Loucy (cell line): ENCODE results near the gene SSH3.

Experiments
- H2AFZ ChIP-seq: fragments of 200-600 bp; sonication (generic); 2 replicates; pipeline ENCODE4 v1.6.0; 2016; ENCODE audit warnings: antibody characterized with exemption, mild to moderate bottlenecking, low read length, moderate library complexity
- H3F3A ChIP-seq: fragments of 200-600 bp; 2 replicates; pipeline ENCODE4 v1.6.0; 2016; ENCODE audit warnings: antibody characterized with exemption, low read depth, mild to moderate bottlenecking
- H3K27me3 ChIP-seq: fragments of 200-600 bp; sonication (generic); 2 replicates; pipeline ENCODE4 v1.6.1; 2014; ENCODE audit warnings: low read length, mild to moderate bottlenecking; ENCODE audit not compliant: insufficient read depth, poor library complexity, severe bottlenecking
- H3K36me3 ChIP-seq: fragments of 200-600 bp; sonication (generic); 2 replicates; pipeline ENCODE4 v1.6.1; 2016; ENCODE audit warnings: low read length; ENCODE audit not compliant: insufficient read depth
- H3K4me1 ChIP-seq: fragments of 200-600 bp; sonication (generic); 2 replicates; pipeline ENCODE4 v1.5.1; 2014; ENCODE audit warnings: low read length, mild to moderate bottlenecking; ENCODE audit not compliant: insufficient read depth, poor library complexity, severe bottlenecking
- H3K4me2 ChIP-seq: fragments of 200-600 bp; sonication (generic); 2 replicates; pipeline ENCODE4 v1.6.0; 2014; ENCODE audit warnings: antibody characterized with exemption, low read length, low read depth, mild to moderate bottlenecking; ENCODE audit not compliant: poor library complexity, severe bottlenecking
- H3K4me3 ChIP-seq: fragments of 200-600 bp; sonication (generic); 2 replicates; pipeline ENCODE4 v1.5.1; 2014; ENCODE audit warnings: low read length, mild to moderate bottlenecking, mixed read lengths; ENCODE audit not compliant: poor library complexity, severe bottlenecking
- H3K79me2 ChIP-seq: fragments of 200-600 bp; sonication (generic); 2 replicates; pipeline ENCODE4 v1.6.1; 2014; ENCODE audit warnings: low read length; ENCODE audit not compliant: insufficient read depth
- H3K9ac ChIP-seq: fragments of 200-600 bp; sonication (generic); 2 replicates; pipeline ENCODE4 v1.6.0; 2014; ENCODE audit warnings: mild to moderate bottlenecking, low read depth, low read length, moderate library complexity; ENCODE audit not compliant: poor library complexity, severe bottlenecking
- H3K9me2 ChIP-seq: fragments of 200-600 bp; sonication (generic); replicated peaks from 2 replicates; pipeline ENCODE4 v1.6.1; 2016; ENCODE audit warnings: low read depth, low read length, mixed read lengths
- H3K9me3 ChIP-seq: fragments of 200-600 bp; sonication (generic); 2 replicates; pipeline ENCODE4 v1.6.1; 2014; ENCODE audit warnings: mild to moderate bottlenecking, antibody characterized with exemption, low read length, low read depth; ENCODE audit not compliant: insufficient read depth
- H4K20me1 ChIP-seq: fragments of 200-600 bp; sonication (generic); 2 replicates; pipeline ENCODE4 v1.6.0; 2014; ENCODE audit warnings: antibody characterized with exemption, low read length, mild to moderate bottlenecking; ENCODE audit not compliant: insufficient read depth, poor library complexity, severe bottlenecking
- CTCF ChIP-seq: fragments of 200-600 bp; sonication (generic); conservative IDR thresholded peaks from 2 replicates; pipeline ENCODE4 v1.5.1; 2014; ENCODE audit warnings: mild to moderate bottlenecking, antibody characterized with exemption, low read length
- EZH2phosphoT487 ChIP-seq: fragments of 200-600 bp; IDR thresholded peaks from 2 replicates; pipeline ENCODE4 v1.6.1; 2018; ENCODE audit warnings: antibody characterized with exemption, mild to moderate bottlenecking, moderate library complexity, borderline replicate concordance

The SSH3 gene

DNA sequence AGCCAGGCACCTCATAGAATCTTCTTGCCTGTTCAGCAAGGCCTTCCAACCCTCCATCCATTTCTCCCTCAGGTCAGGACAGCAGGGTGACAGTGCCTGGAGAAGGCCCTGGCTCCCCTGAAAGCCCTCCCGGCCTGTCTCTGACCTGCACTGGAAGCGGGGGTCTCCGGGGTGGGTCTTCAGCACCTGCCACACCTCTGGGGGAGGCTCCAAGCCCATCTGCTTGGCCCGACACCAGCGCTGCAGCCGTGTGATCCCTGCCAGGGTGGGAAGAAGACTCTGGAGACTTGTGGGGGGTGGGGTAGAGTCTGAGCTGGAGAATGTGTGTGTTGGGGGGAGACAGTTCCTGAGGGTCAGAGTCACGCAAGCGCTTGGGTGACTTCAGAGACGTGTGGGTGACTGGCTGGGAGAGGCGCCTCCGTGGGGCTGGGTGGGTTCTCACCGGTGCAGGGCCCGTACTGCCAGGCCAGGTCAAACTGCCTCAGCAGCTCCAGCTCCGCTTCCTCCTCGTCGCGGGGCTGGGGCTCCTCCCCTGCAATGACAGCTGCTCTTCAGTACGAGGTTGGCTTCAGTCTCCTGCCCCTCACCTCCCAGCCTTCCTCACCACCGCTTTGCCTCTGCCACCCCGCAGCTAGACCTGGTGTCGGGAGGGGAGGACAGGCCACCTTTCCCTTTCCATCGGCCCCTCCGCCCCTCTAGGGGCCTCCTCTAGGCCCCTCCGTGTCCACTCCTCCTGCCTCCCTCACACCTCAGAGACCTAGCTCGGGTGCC, 49.4 kb downstream of the SSH3 start:
- H3K4me3 ChIP-seq: peak overlapping the region; percentile 78
- H3K4me2 ChIP-seq: peak overlapping the region; percentile 100
- no peaks in the 10 kb centered on the region for H3K9me2 ChIP-seq
- no peaks in the 10 kb centered on the region for H3K9me3 ChIP-seq
- no peaks in the 10 kb centered on the region for H3K36me3 ChIP-seq
- peak overlapping the region; percentile 86 for H2AFZ ChIP-seq
- peaks cover 9% of the 10 kb centered on the region; the same call in 1 of the 2 replicates for H3K79me2 ChIP-seq
- no peaks in the 10 kb centered on the region for H3F3A ChIP-seq
- H3K4me1 ChIP-seq: peaks cover 36% of the 10 kb centered on the region
- TF ChIP-seq CTCF (no peak), EZH2phosphoT487 (no peak)
- H4K20me1 ChIP-seq: no peaks in the 10 kb centered on the region
- peak overlapping the region; percentile 74 for H3K9ac ChIP-seq
- no peaks in the 10 kb centered on the region for H3K27me3 ChIP-seq

DNA sequence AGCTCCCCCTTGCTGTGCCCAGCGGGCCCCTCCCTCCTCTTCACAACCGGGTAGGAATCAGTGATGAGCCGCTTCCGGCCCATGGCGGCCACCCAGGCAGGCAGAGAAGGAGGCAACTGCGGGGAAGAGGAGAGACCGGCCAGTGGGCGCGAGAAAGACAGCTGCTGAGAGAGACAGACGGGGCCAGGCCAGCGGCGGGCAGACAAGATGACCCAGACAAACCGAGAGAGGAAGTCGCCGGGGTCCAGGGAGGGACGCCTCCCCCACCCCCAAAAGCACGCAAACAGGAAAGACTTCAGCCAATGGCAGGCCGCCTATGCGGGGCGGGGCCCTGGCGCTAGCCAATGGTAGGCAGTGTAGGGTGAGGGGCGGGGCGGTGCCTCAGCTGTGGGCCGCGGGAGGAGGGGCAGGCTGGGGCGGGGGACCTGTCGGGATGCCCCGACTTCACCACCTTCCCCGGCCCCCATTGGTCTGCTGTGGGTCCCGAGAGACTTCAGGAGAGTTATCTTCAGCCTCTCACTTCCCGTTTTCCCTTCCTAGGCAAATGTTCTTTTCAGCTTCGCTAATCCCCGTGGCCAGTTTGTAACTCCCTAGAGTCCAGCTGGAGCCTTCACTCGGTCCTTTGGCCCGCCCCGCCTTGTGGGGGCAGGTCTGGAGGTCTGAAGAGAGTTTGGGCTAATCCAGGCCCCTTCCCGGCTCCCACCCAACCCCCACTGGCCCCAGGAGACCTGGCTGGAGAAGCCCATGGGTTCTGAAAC, 50.2 kb downstream of the SSH3 start, which contains the start of gene POLD4:
TSS of gene POLD4 (minus strand) at position 230 of the 758 bp plus-strand sequence. CDS start at position 83, 147 bp downstream.
- no peaks in the 10 kb centered on the region for H3K27me3 ChIP-seq
- H3F3A ChIP-seq: no peaks in the 10 kb centered on the region
- peaks cover 9% of the 10 kb centered on the region; the same call in 1 of the 2 replicates for H3K79me2 ChIP-seq
- no peaks in the 10 kb centered on the region for H3K9me3 ChIP-seq
- H3K9me2 ChIP-seq: no peaks in the 10 kb centered on the region
- H3K4me2 ChIP-seq: peak within 1 kb of the TSS; percentile 100
- peak within 1 kb of the TSS; percentile 86 for H2AFZ ChIP-seq
- peaks cover 36% of the 10 kb centered on the region for H3K4me1 ChIP-seq
- peak within 1 kb of the TSS; percentile 78 for H3K4me3 ChIP-seq
- H4K20me1 ChIP-seq: no peaks in the 10 kb centered on the region
- TF ChIP-seq EZH2phosphoT487: no peak
- TF ChIP-seq CTCF: no peak
- H3K36me3 ChIP-seq: no peaks in the 10 kb centered on the region
- H3K9ac ChIP-seq: peak within 1 kb of the TSS; percentile 74

DNA sequence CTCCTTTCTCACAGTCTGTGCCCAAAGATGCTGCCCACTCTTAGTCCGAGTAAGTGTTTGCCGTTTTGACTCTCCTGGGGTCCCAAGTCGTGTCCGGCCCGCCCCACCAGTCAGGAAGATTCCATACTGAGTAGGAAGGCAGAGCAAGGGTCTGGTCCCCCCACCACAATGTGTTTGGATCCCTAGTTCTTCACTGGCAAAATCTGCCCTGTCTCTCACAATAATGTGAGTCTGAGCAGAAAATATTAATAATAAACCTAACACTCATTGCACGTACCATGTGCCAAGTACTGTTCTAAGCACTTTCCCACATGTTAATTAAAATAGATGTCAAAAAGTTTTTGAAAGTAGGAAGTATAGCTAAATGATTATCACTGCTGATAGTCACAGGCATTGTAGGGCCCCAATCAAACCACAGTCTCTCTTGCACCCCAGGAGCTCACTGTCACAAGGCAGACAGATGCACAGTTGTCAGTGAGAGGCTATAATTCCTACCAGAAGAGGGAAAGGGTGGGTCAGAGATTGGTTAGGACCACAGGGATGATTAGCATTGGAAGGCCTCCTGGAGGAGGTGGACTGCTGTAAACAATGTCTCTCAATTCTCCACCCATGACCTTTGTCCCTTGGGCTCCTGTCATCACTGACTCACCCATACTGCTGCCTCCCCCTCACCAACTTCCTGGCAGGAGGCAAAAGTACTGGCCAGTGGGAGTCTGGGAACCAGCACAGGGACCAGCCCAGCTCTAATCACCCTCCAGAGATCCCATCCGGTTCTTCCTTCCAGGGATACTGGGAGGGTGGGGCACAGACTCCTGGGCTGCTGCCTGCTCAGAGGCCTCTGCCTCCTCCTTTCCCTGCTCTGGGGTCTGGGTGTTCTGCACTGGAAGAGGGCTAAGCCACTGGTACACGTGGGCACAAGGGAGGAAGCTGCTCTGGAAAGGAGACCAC, 51.0 kb downstream of the SSH3 start:
- H3K79me2 ChIP-seq: peaks cover 9% of the 10 kb centered on the region; the same call in 1 of the 2 replicates
- no peaks in the 10 kb centered on the region for H3K9me2 ChIP-seq
- H3K36me3 ChIP-seq: no peaks in the 10 kb centered on the region
- H4K20me1 ChIP-seq: no peaks in the 10 kb centered on the region
- no peaks in the 10 kb centered on the region for H3K27me3 ChIP-seq
- H2AFZ ChIP-seq: peak overlapping the region; percentile 75; the same call in 1 of the 2 replicates
- H3K4me2 ChIP-seq: peak overlapping the region; percentile 87
- TF ChIP-seq CTCF: no peak
- TF ChIP-seq EZH2phosphoT487: no peak
- no peaks in the 10 kb centered on the region for H3K9me3 ChIP-seq
- H3K4me1 ChIP-seq: peaks cover 36% of the 10 kb centered on the region
- H3K4me3 ChIP-seq: peak overlapping the region; percentile 78
- H3F3A ChIP-seq: no peaks in the 10 kb centered on the region
- H3K9ac ChIP-seq: peak overlapping the region; percentile 74
